H1 (cell line): Measurements from ENCODE around the gene SLC9C1. TPM values are rescaled to one million over a fixed set of nuclear protein-coding genes. Genes with fewer than 3 reads are reported as not detected.

Experiments used
- CTCF ChIA-PET: fragments of 300-600 bp; sonication (Branson Sonifier 250); formaldehyde crosslinking; loops from one replicate; lab custom pipeline; 2021; ENCODE audit not compliant: partially characterized antibody; lab: Charles Lee
- POLR2A ChIA-PET: fragments of 300-600 bp; sonication (Branson Sonifier 250); formaldehyde crosslinking; loops from one replicate; lab custom pipeline; 2021; ENCODE audit warnings: inconsistent platforms; ENCODE audit not compliant: partially characterized antibody; lab: Charles Lee
- DNase-seq, 2 experiments: peaks; one replicate each; pipeline versions ENCODE4 v3.0.0 to v3.0.0-alpha.2; 2010 to 2022; ENCODE audit warnings: low spot score in 2 of 2, low read depth in 1 of 2, mixed read lengths in 1 of 2
- FAIRE-seq: peaks from 2 replicates; lab custom pipeline; 2011; peaks lifted over from hg19 to GRCh38; lab: Jason Lieb, UNC
- H2AFZ ChIP-seq: 2 replicates; pipeline ENCODE4 v1.8.1; 2012; ENCODE audit warnings: low read length, inconsistent platforms
- H2AK5ac ChIP-seq: 2 replicates; pipeline ENCODE4 v1.6.1; 2013; ENCODE audit warnings: low read depth, low read length
- H2BK120ac ChIP-seq: replicated peaks from 2 replicates; pipeline ENCODE3; 2013; ENCODE audit warnings: low read depth, low read length, inconsistent platforms
- H2BK12ac ChIP-seq: 2 replicates; pipeline ENCODE4 v1.6.1; 2013; ENCODE audit warnings: low read depth, low read length
- H2BK15ac ChIP-seq: 2 replicates; pipeline ENCODE4 v1.6.1; 2013; ENCODE audit warnings: low read length
- H2BK20ac ChIP-seq: 2 replicates; pipeline ENCODE4 v1.6.1; 2013; ENCODE audit warnings: low read length
- H2BK5ac ChIP-seq: 2 replicates; pipeline ENCODE4 v1.6.1; 2013; ENCODE audit warnings: low read depth, low read length
- H3K14ac ChIP-seq: 2 replicates; pipeline ENCODE4 v1.6.1; 2013; ENCODE audit warnings: inconsistent platforms; ENCODE audit not compliant: insufficient read length
- H3K18ac ChIP-seq: 2 replicates; pipeline ENCODE4 v1.6.1; 2013; ENCODE audit warnings: low read length; ENCODE audit errors: extremely low read depth
- H3K23ac ChIP-seq: 2 replicates; pipeline ENCODE4 v1.6.1; 2013; ENCODE audit warnings: inconsistent platforms; ENCODE audit not compliant: insufficient read length
- H3K23me2 ChIP-seq: 2 replicates; pipeline ENCODE4 v1.6.1; 2013; ENCODE audit warnings: low read depth, low read length
- H3K27ac ChIP-seq: 2 replicates; pipeline ENCODE4 v1.6.1; 2011; ENCODE audit warnings: low read depth, low read length, inconsistent platforms
- H3K27me3 ChIP-seq, 4 experiments: replicated peaks in 1 of 4; 1 replicate in 1 of 4; 2 replicates in 3 of 4; pipeline versions ENCODE4 v1.6.1 to v1.8.1; 2011 to 2013; ENCODE audit warnings: low read length in 3 of 4, mild to moderate bottlenecking in 3 of 4, inconsistent platforms in 2 of 4, mixed read lengths in 2 of 4, moderate library complexity in 1 of 4; ENCODE audit not compliant: control insufficient read depth in 3 of 4, insufficient read depth in 3 of 4; ENCODE audit errors: extremely low read depth in 1 of 4
- H3K36me3 ChIP-seq, 4 experiments: 2 replicates each; pipeline versions ENCODE4 v1.6.1 to v1.8.1; 2011 to 2013; ENCODE audit warnings: mild to moderate bottlenecking in 4 of 4, low read length in 3 of 4, moderate library complexity in 2 of 4, control low read depth in 1 of 4, inconsistent platforms in 1 of 4; ENCODE audit not compliant: insufficient read depth in 4 of 4, control insufficient read depth in 2 of 4
- H3K4ac ChIP-seq: replicated peaks from 2 replicates; pipeline ENCODE3; 2013; ENCODE audit warnings: low read length, low read depth, mixed read lengths, inconsistent platforms; ENCODE audit not compliant: insufficient read length
- H3K4me1 ChIP-seq, 4 experiments: replicated peaks in 1 of 4; 1 replicate in 1 of 4; 2 replicates in 3 of 4; pipeline versions ENCODE4 v1.6.1 to v1.8.1; 2011 to 2013; ENCODE audit warnings: low read length in 3 of 4, inconsistent platforms in 2 of 4, mixed read lengths in 1 of 4; ENCODE audit not compliant: insufficient read depth in 4 of 4, control insufficient read depth in 3 of 4
- H3K4me2 ChIP-seq, 2 experiments: 2 replicates each; pipeline versions ENCODE4 v1.6.1 to v1.8.1; 2011 to 2013; ENCODE audit warnings: low read depth in 2 of 2, low read length in 2 of 2, control low read depth in 1 of 2, inconsistent platforms in 1 of 2, mild to moderate bottlenecking in 1 of 2; ENCODE audit not compliant: insufficient read depth in 1 of 2
- H3K4me3 ChIP-seq, 4 experiments: fragments of 200-600, 300-600 bp in 1 of 4; sonication (generic), shearing (Covaris generic), sonication (Bioruptor Twin) in 1 of 4; 2 replicates each; pipeline versions ENCODE4 v1.5.1 to v1.8.1; 2011 to 2016; ENCODE audit warnings: low read length in 4 of 4, low read depth in 3 of 4, control low read depth in 2 of 4, inconsistent platforms in 2 of 4, mild to moderate bottlenecking in 2 of 4, mixed read lengths in 1 of 4, moderate library complexity in 1 of 4; ENCODE audit not compliant: insufficient read depth in 2 of 4; ENCODE audit errors: extremely low read depth in 1 of 4
- H3K56ac ChIP-seq: replicated peaks from 2 replicates; pipeline ENCODE3; 2013; ENCODE audit warnings: low read depth, mild to moderate bottlenecking, mixed read lengths, low read length, inconsistent platforms; ENCODE audit not compliant: insufficient read length
- H3K79me1 ChIP-seq: 2 replicates; pipeline ENCODE4 v1.6.1; 2013; ENCODE audit warnings: low read depth, low read length, control low read depth
- H3K79me2 ChIP-seq, 2 experiments: 2 replicates each; pipeline versions ENCODE4 v1.6.1 to v1.8.1; 2012 to 2013; ENCODE audit warnings: low read length in 2 of 2, mild to moderate bottlenecking in 2 of 2, inconsistent platforms in 1 of 2; ENCODE audit not compliant: insufficient read depth in 2 of 2, control insufficient read depth in 1 of 2
- H3K9ac ChIP-seq, 4 experiments: replicated peaks in 1 of 4; 1 replicate in 1 of 4; 2 replicates in 3 of 4; pipeline versions ENCODE4 v1.6.1 to v1.8.1; 2011 to 2013; ENCODE audit warnings: low read depth in 3 of 4, low read length in 3 of 4, control low read depth in 2 of 4, mild to moderate bottlenecking in 2 of 4, moderate library complexity in 2 of 4, inconsistent platforms in 1 of 4; ENCODE audit errors: extremely low read depth in 1 of 4
- H3K9me3 ChIP-seq, 2 experiments: 2 replicates each; pipeline versions ENCODE4 v1.6.1 to v1.8.1; 2012 to 2013; ENCODE audit warnings: mild to moderate bottlenecking in 2 of 2, moderate library complexity in 2 of 2, control low read depth in 1 of 2, inconsistent platforms in 1 of 2, low read depth in 1 of 2, low read length in 1 of 2, mixed read lengths in 1 of 2; ENCODE audit not compliant: insufficient read depth in 2 of 2
- H4K20me1 ChIP-seq, 2 experiments: replicated peaks in 1 of 2; 2 replicates each; pipeline versions ENCODE3 to v1.8.1; 2011 to 2013; ENCODE audit warnings: inconsistent platforms in 2 of 2, low read length in 2 of 2, mild to moderate bottlenecking in 1 of 2; ENCODE audit not compliant: insufficient read depth in 2 of 2, control insufficient read depth in 1 of 2
- H4K5ac ChIP-seq: 2 replicates; pipeline ENCODE4 v1.6.1; 2013; ENCODE audit warnings: low read length, low read depth, mixed read lengths, inconsistent platforms; ENCODE audit not compliant: insufficient read length
- H4K8ac ChIP-seq: 2 replicates; pipeline ENCODE4 v1.8.0; 2013; ENCODE audit warnings: mild to moderate bottlenecking, moderate library complexity, low read length, inconsistent platforms; ENCODE audit not compliant: insufficient read depth; ENCODE audit errors: extremely low read depth
- H4K91ac ChIP-seq: replicated peaks from 2 replicates; pipeline ENCODE3; 2013; ENCODE audit warnings: low read length, mixed read lengths, inconsistent platforms; ENCODE audit not compliant: insufficient read length
- RAD21 ChIP-seq, 2 experiments: IDR thresholded peaks in 1 of 2; conservative IDR thresholded peaks in 1 of 2; 2 replicates each; pipeline ENCODE4 v1.6.1; 2011; ENCODE audit warnings: low read depth in 2 of 2, low read length in 2 of 2, improper control_type of control experiment in 1 of 2, inconsistent platforms in 1 of 2, mild to moderate bottlenecking in 1 of 2, moderate library complexity in 1 of 2
- USF2 ChIP-seq: IDR thresholded peaks from 2 replicates; pipeline ENCODE4 v1.6.1; 2011; ENCODE audit warnings: low read length, improper control_type of control experiment
- WGBS, 2 experiments: shearing (Covaris generic) in 1 of 2; methylation state at CpG; one replicate each; pipeline versions ENCODE4 v1.1.6 to v1.1.7; 2013 to 2015; ENCODE audit warnings: low lambda C conversion rate in 2 of 2, mixed read lengths in 2 of 2, inconsistent platforms in 1 of 2, low coverage in 1 of 2, missing lambda C conversion rate in 1 of 2; ENCODE audit not compliant: insufficient replicate concordance in 2 of 2, insufficient coverage in 1 of 2, insufficient read length in 1 of 2; ENCODE audit errors: extremely low coverage in 1 of 2, missing lambda C conversion rate in 1 of 2; 5-methylcytosine and 5-hydroxymethylcytosine counted together
- polyA plus RNA-seq, 7 experiments: library from polyadenylated mRNA; depleted of rRNA in 3 of 7; stranded (reverse) in 5 of 7; unstranded in 2 of 7; fragments of >200 nt in 5 of 7; fragments of 200-250 nt in 2 of 7; gene quantifications; 1 replicate in 5 of 7; 2 replicates in 1 of 7; 4 replicates in 1 of 7; pipeline versions ENCODE4 v1.2.1 to v1.2.3, GENCODE V29; 2011 to 2013; ENCODE audit warnings: missing spikeins in 2 of 7, mixed read lengths in 2 of 7
- total RNA-seq: library from RNA; stranded (reverse); fragmentation: NEBNext Ultra II Directional; extraction: Animal tissue kit (Norgen Biotek cat#: 25700); gene quantifications from 2 replicates; pipeline ENCODE4 v1.2.1, GENCODE V29; 2021

Gene SLC9C1
- total and polyA plus RNA-seq, 2 of the 8 experiments (the other 6 are each of a cell fraction or from before 2014, with no cell fraction given), result 0.15 to 0.24 TPM

- H2BK5ac ChIP-seq, result no peak overlapping the region
- TF ChIP-seq RAD21 (IDR thresholded peaks at IDR 0.05 in 1 of 2, conservative IDR thresholded peaks at IDR 0.05 in 1 of 2; ENCODE audit: low read depth in 2 of 2, low read length in 2 of 2) (no peak), USF2 (no peak)
- no peak overlapping the region for H3K27ac ChIP-seq
- POLR2A ChIA-PET, result no interaction called here
- H3K36me3 ChIP-seq, result no peaks in the 10 kb centered on the region
- no peaks in the 10 kb centered on the region for H3K4me1 ChIP-seq
- DNase-seq (no peak), FAIRE-seq (no peak)
- no peak overlapping the region for H3K4ac ChIP-seq
- H3K9me3 ChIP-seq, result peaks cover 1 to 13% of the 10 kb centered on the region in 2 experiments; a peak in 3 of 4 replicates
- no peaks in the 10 kb centered on the region for H3K79me1 ChIP-seq
- CTCF ChIA-PET, result no interaction called here
- no peaks in the 10 kb centered on the region for H4K20me1 ChIP-seq
- no peaks in the 10 kb centered on the region for H3K23me2 ChIP-seq
- no peak overlapping the region for H4K8ac ChIP-seq
- no peaks in the 10 kb centered on the region for H3K27me3 ChIP-seq
- no peak overlapping the region for H4K91ac ChIP-seq
- no peaks in the 10 kb centered on the region for H3K79me2 ChIP-seq
- no peak overlapping the region for H2AFZ ChIP-seq
- H2BK20ac ChIP-seq, result no peak overlapping the region
- no peak overlapping the region for H2AK5ac ChIP-seq
- no peak overlapping the region for H3K14ac ChIP-seq
- no peak overlapping the region for H4K5ac ChIP-seq
- H2BK15ac ChIP-seq, result no peak overlapping the region
- H3K4me2 ChIP-seq, result no peak overlapping the region
- WGBS, 2 experiments, result 77% methylated on average over 1 of the region's 1 CpG; no CpG with 5 or more reads in 1 of the 2 experiments
- no peak overlapping the region for H3K23ac ChIP-seq
- H3K4me3 ChIP-seq, result no peak overlapping the region
- H2BK120ac ChIP-seq, result no peak overlapping the region
- H2BK12ac ChIP-seq, result no peak overlapping the region
- no peak overlapping the region for H3K18ac ChIP-seq
- H3K9ac ChIP-seq, result no peak overlapping the region
- no peak overlapping the region for H3K56ac ChIP-seq
These were observed 150.3 kb downstream of the SLC9C1 start for GRCh38 chr3:112143689-112144088.
